GM21423 (cell line): ENCODE data around the gene KIF13A.
"Not testable (repeated sequence)": the region's sequence is repeated elsewhere in the genome, so short reads cannot be mapped to it uniquely, and the experiment has no call there.

ENCODE experiments used
- ATAC-seq: cut with Tn5 transposase; IDR thresholded peaks from one replicate; pipeline ENCODE4 v1.9.1; 2021; ENCODE audit warnings: mild to moderate bottlenecking, moderate library complexity; ENCODE audit not compliant: unreplicated experiment

Gene KIF13A

DNA sequence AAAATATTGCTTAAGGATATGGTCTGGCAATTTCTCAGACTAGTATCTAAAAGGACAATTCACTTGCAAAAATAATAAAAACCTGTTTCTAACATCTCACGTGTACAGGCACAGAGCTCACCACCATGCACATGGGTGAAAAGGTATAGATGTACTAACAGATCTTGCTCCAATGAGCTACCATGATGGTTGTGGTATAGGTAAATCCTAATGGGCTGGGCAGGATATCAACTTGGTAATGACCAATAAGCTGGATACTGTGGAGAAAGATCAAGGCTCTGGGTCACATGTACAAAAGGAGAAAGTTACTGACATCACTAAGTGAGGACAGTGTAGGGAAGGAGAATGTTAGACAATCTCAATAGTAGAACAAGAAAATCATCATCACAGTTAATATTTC, 169.7 kb downstream of the KIF13A start:
- ATAC-seq: no peak

DNA sequence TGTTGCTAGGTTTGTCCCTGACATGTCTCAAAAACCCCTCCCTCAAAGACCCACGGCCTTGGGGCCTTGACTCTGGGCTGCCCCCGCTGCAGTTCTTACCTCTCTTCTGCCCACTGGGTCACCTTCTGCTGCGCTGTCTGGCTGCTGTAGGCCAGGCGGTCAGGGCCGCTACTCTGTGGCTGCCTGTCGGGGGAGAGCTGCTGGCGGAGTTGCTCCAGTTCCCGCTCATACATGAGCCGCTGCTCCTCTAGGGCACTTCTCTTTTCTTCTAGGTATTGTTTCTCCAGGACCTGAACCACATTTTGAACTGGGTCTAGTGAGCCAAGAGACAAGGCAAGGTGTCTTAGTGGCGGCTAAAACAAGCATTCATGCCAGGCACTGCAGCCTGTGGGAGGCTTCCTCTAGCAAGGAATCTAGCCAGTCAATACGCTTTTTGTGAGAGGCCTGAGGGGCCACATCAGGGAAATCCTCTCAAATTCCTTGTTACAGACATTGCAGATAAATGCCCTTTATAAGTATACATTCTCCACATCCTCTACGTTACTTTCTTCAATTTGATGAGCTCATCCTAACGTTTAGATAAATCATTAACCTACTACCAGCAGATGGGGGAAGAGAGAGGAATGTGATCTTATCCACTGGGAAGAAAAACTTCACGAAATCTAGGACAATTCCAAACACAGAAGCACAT, 170.4 kb downstream of the KIF13A start:
- ATAC-seq: no peak

DNA sequence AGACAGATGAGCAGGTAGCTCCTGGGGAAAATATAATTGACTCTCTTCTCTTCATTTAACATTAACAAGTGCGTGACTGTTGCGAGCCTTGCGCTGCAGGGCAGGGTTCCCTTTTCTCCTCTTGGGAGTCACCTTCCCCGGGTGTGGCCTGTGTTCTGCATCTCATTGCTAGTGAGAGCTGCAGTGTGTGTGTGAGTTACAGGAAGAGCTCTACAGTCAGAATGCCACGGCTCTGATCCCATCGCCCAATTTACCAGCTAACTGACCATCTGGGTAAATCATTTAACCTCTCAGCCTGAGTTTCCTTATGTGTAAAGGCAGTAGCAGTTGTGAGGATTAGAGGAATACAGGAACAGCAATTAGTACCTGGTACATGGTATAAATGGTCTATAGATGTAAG, 173.9 kb downstream of the KIF13A start:
- no peak for ATAC-seq

DNA sequence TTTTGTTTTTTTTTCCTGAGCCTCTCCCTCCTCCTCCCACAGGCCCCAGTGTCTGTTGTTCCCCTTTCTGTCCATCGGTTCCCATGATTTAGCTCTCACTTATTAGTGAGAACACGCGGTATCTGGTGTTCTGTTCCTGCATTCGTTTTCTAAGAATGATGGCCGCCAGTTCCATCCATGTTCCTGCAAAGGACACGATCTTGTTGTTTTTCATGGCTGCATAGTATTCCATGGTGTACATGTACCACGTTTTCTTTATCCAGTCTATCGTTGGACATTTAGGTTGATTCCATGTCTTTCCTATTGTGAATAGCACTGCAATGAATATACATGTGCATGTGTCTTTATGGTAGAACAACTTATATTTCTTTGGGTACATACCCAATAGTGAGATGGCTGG, 175.1 kb downstream of the KIF13A start:
- no peak for ATAC-seq

- no peak for ATAC-seq
Measured at GRCh38 chr6:17808609-17809008, 178.8 kb downstream of the KIF13A start.

DNA sequence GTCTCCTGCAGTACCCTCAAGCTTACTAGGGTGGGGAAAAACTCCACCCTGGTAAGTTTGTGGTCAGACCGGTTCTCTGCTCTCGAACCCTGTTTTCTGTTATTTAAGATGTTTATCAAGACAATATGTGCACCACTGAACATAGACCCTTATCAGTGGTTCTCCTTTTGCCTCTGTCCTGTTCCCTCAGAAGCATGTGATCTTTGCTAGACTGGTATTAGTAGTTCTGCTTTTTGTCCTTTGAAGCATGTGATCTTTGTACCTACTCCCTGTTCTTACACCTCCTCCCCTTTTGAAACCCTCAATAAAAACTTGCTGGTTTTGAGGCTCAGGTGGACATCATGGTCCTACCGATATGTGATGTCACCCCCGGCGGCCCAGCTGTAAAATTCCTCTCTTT, 180.0 kb downstream of the KIF13A start:
- not testable (repeated sequence) for ATAC-seq

DNA sequence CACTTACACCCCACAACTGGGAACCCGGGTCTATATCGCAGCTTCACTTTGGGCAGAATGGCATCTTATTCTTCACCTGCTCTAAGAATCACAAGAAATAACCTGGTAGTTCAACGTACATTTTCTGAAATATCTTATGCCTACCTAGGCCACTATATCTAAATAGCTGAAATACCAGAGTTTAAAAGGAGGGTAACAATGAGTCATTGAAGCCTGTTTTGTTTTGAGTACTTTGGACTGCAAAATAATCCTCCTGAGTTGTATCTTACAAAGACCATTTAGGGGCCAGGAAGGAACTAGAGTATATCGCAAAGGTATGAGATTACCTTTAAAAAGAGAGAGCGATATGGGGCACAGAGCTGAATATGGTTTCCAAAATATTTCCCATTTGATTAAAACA, 184.0 kb downstream of the KIF13A start:
- no peak for ATAC-seq

DNA sequence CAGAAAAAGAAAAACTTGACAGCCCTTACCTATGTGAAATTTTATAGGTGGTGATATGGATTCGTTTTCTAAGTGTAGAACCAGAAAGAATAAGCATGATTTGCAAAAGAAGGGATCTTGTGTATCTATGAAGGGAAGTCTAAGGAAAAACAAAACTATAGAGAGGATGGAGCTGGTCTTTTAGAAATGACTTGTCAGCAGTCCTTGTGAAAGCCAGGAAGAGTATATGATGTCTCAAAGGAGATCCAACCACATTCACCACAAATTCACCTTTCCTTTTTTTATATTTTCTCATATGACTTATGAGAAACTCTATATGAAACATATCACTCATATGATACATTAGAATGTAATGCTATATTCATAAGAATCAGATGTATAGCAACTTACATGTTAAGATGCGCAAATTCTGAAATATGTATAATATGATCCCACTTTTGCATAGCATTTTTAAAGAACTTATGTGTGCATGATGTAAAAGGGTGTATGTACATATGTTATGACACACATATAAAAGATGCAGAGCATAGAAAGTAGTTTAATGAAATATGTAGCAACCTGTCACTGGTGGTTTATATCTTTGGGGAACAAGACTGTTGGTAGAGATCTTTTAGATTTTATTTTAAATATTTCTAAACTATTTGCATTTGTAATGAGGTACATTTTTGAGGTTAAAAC, 188.8 kb downstream of the KIF13A start:
- ATAC-seq: no peak

DNA sequence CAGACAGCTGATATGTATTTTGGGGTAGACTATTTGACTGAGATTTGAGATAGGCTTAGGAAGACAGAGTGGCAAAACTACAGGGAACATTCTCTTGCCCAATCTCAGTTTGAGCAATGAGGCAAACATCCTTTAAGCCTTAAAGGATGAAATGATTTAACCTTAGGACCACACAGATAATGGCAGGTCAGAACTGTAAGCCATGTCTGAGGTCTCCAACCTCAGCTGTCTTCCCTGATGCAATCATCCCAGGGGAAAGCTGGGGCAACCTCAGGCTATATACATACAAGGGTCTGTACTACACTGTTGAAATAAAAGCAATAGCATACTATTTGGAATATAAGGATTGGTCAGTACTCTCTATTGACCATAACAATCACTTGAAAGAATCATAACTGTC, 196.9 kb downstream of the KIF13A start:
- ATAC-seq: no peak

DNA sequence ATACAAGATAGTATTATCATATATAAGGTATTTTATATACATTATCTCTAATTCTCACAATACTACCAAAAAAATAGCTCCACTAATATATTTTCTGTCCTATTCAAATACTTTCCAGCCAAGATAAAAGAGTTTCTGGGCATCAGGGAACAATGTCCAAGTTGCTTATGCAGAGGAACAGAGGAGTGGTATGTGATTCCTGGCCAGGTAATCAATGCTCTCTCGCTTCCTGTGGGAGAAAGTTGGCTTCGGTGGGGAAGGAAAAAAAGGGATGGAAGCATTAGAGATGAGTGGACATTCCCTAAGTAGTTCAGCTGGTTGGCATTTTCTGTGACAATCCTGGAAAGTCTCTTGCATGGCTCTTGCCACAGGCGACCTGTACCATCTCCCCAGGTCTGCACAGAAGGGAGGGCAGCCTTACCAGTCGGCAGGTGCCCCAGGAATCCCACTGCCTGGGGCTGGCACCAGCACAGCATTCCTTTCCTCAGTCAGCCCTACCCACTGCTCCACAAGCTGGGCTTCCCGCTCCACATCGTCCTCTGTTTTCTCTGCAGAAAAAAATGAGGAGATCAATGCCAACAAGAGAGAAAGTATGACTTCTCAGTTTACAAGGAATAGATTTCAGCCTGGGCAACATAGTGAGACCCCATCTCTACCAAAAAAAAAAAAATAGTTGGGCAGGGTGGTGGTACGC, 202.2 kb downstream of the KIF13A start:
- ATAC-seq: no peak

DNA sequence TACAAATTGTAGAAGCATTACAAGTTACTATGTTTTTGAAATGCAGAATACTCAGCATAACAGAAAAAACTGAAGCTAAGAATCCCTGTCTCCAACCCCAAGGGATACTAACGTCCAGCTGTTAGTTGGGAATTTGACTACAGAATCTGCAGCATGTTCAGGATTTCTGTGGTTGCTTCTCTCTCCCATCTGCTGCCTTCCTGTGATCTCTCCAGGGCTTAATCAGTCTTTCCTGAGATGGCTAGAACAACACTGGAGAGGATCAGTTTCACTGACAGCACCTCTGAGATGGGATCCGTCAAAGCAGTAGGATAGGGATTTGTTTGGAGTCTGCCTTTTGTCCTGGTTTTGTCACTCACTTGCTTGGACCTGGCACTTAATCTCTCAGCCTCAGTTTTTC, 207.4 kb downstream of the KIF13A start:
- no peak for ATAC-seq

DNA sequence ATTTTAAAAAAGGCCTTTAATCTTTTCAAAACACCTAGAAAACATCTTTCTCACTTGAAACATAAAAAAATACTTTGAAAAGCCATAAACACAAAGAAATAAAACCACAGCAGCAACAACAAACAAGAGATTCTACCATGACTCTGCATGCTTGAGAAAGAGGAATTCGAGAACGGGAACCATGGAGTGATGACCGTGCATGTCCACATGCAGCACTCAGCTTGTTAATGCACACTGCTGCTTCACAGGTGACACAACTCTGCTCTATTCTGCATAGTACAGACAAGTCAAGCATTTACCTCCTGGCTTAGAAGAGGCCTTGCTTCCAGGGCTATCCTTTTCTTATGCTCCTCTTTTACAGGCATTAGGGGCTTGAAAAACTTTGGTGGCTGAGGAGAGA, 215.8 kb downstream of the KIF13A start:
- ATAC-seq: no peak

DNA sequence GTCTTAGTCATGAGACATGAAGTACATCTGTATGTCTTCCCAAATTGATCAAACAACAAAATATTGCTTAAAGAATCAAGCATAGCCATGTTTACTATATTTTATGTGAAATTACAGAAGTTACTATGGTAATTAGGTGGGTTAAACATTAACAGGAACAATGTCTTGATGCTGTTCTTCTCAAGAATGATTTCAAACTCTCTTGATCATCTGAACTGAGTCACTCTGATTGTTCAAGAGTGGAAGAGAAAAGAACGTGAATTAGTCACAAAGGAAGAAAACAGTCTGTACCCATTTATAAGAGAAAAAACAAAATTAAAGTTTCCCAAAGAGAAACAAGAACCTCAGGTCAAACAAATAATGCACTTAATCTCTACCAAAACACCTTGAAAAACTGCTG, 218.6 kb downstream of the KIF13A start:
- no peak for ATAC-seq

GRCh38 chr6:17768388-17768787, 219.0 kb downstream of the KIF13A start:
- ATAC-seq: no peak

GRCh38 chr6:17762651-17763050, 224.8 kb downstream of the KIF13A start:
- ATAC-seq: no peak

GRCh38 chr6:17758119-17758518, 229.3 kb downstream of the KIF13A start:
- no peak for ATAC-seq

- no peak for ATAC-seq
Measured at GRCh38 chr6:17754254-17754653, 233.2 kb downstream of the KIF13A start.

DNA sequence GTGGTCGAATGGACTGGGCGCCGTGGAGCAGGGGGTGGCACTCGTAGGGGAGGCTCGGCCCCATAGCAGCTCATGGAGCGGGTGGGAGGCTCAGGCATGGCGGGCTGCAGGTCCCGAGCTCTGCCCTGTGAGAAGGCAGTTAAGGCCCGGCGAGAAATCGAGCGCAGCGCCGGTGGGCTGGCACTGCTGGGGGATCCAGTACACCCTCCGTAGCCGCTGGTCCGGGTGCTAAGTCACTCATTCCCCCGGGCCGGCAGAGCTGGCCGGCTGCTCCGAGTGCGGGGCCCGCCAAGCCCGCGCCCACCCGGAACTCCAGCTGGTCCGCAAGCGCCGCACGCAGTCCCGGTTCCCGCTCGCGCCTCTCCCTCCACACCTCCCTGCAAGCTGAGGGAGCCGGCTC, 242.1 kb downstream of the KIF13A start:
- ATAC-seq: not testable (repeated sequence)

DNA sequence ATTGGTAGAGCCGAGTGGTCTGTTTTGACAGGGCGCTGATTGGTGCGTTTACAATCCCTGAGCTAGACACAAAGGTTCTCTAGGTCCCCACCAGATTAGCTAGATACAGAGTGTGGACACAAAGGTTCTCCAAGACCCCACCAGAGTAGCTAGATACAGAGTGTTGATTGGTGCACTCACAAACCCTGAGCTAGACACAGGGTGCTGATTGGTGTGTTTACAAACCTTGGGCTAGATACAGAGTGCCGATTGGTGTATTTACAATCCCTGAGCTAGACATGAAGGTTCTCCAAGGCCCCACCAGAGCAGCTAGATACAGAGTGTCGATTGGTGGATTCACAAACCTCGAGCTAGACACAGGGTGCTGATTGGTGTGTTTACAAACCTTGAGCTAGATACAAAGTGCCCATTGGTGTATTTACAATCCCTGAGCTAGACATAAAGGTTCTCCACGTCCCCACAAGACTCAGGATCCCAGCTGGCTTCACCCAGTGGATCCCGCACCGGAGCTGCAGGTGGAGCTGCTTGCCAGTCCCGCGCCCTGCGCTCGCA, 242.6 kb downstream of the KIF13A start:
- not testable (repeated sequence) for ATAC-seq

- no peak for ATAC-seq
Measured at GRCh38 chr6:17744019-17744756, 243.2 kb downstream of the KIF13A start.

DNA sequence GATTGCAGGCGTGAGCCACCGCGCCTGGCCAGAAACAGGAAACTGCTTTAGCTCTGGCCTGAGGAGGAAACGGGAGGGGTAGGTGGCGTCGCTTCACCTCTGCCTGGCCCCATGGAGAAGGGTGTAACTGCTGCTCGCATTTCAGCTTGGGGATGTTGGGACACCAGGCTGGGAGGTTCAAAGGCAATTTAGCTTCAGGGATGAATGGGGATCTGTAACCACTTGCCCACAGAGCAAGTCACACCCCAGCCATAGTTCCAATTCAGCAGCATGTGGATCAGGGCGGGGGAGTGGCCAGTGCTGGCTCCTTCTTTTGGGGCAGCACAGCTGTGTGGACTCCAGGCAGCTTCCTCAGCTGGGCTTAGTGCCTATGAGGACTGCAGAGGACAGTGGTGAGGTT, 245.9 kb downstream of the KIF13A start:
- no peak for ATAC-seq
